NT2/D1 (cell line): ENCODE results near the gene BMP4.

Source experiments
- SUZ12 ChIP-seq: IDR thresholded peaks from 2 replicates; pipeline ENCODE4 v1.6.1; 2011; ENCODE audit not compliant: insufficient read length, insufficient read depth; ENCODE audit errors: extremely low read depth
- ZNF274 ChIP-seq: IDR thresholded peaks from 2 replicates; pipeline ENCODE4 v1.6.1; 2011; ENCODE audit warnings: mild to moderate bottlenecking, low read depth, low read length

- no peak for TF ChIP-seq SUZ12
- no peak for TF ChIP-seq ZNF274
These were observed 1.1 kb upstream of the BMP4 start for GRCh38 chr14:53957739-53958138.
